ENCODE measurements around the gene PKN2. TPM values are rescaled to one million over a fixed set of nuclear protein-coding genes. Genes with fewer than 3 reads are reported as not detected.
"Not testable (repeated sequence)": the region's sequence is repeated elsewhere in the genome, so short reads cannot be mapped to it uniquely, and the experiment has no call there.

PKN2 gene
- total RNA-seq, 1 donor from 2014 or later, result 30.7 TPM

- TF ChIP-seq CTCF (IDR thresholded peaks at IDR 0.05; ENCODE audit: insufficient read depth, low read length, poor library complexity, severe bottlenecking), result no peak
- no peak overlapping the region for H3K4me3 ChIP-seq (ENCODE audit: low read depth, low read length)
- DNase-seq (ENCODE audit: low read depth), result no peak
- peaks cover 2% of the 10 kb centered on the region for H3K36me3 ChIP-seq (ENCODE audit: control insufficient read depth, insufficient read depth, low read length)
- no peaks in the 10 kb centered on the region for H3K27me3 ChIP-seq (ENCODE audit: control insufficient read depth, insufficient read depth, low read length)
These were observed 141.6 kb downstream of the PKN2 start for GRCh38 chr1:88825721-88826120.

GRCh38 chr1:88847643-88848042 lies 163.6 kb downstream of the PKN2 start:
- TF ChIP-seq CTCF (IDR thresholded peaks at IDR 0.05; ENCODE audit: insufficient read depth, low read length, poor library complexity, severe bottlenecking), result no peak
- no peak overlapping the region for H3K4me3 ChIP-seq (ENCODE audit: low read depth, low read length)

DNA sequence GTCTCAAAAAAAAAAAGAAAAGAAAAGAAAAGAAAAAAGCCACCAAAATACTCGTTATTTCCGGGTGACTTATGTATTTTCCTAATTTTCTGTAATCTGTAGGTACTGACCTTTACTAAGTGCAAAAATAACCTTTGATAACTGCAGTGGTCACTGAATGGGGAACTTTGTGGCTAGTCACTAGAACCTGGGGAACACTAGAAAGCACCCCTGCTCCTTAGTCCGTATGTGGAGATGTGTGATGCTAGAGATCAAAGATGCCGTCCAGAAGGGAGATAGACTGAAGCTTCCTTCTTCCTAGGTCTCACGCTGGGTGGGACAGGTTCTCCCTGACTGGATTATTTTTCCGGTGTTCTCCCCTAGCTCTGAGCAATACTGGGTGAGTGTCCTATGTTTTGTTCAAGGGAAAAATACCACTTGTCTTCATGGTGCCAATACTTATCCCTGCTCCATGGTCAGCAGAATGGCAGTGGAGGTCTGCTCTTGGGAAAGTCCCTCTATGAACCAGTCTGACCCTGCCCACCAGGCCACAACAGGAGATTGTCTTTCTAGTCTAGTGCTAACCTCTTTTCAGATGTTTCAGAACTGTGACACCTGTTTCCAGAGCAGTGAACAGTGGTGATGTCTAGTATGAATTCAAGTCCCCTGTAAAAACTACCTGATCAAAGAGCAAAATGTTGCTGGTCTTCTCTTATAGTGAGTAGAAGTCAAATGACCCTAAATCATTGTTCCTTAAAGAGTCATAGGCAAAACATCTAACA lies 167.4 kb downstream of the PKN2 start:
- no peak for TF ChIP-seq CTCF (IDR thresholded peaks at IDR 0.05; ENCODE audit: insufficient read depth, low read length, poor library complexity, severe bottlenecking)
- Histone ChIP-seq H3K36me3 (ENCODE audit: control insufficient read depth, insufficient read depth, low read length) (no peaks in the 10 kb centered on the region), H3K4me3 (ENCODE audit: low read depth, low read length) (no peak overlapping the region), H3K27me3 (ENCODE audit: control insufficient read depth, insufficient read depth, low read length) (no peaks in the 10 kb centered on the region)
- no peak for DNase-seq (ENCODE audit: low read depth)

More at GRCh38 chr1:88847643-88848042, 163.6 kb downstream of the PKN2 start:
- DNase-seq (ENCODE audit: low read depth), result no peak
- H3K36me3 ChIP-seq (ENCODE audit: control insufficient read depth, insufficient read depth, low read length), result no peaks in the 10 kb centered on the region
- no peaks in the 10 kb centered on the region for H3K27me3 ChIP-seq (ENCODE audit: control insufficient read depth, insufficient read depth, low read length)

GRCh38 chr1:88867743-88868521 lies 183.9 kb downstream of the PKN2 start:
- Histone ChIP-seq H3K4me3 (ENCODE audit: low read depth, low read length) (no peak overlapping the region), H3K36me3 (ENCODE audit: control insufficient read depth, insufficient read depth, low read length) (no peaks in the 10 kb centered on the region), H3K27me3 (ENCODE audit: control insufficient read depth, insufficient read depth, low read length) (no peaks in the 10 kb centered on the region)
- TF ChIP-seq CTCF (IDR thresholded peaks at IDR 0.05; ENCODE audit: insufficient read depth, low read length, poor library complexity, severe bottlenecking), result no peak
- peak; percentile 23 for DNase-seq (ENCODE audit: low read depth)

DNA sequence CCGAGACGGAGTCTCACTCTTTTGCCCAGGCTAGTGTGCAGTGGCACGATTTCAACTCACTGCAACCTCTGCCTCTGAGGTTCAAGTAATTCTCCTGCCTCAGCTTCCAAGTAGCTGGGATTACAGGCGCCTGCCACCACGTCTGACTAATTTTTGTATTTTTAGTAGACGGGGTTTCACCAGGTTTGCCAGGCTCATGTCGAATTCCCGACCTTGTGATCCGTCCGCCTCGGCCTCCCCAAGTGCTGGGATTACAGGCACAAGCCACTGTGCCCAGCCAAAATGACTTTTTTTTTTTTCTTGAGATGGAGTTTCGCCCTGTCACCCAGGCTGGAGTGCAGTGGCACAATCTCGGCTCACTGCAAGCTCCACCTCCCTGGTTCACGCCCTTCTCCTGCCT lies 185.6 kb downstream of the PKN2 start:
- H3K36me3 ChIP-seq (ENCODE audit: control insufficient read depth, insufficient read depth, low read length); H3K4me3 ChIP-seq (ENCODE audit: low read depth, low read length); H3K27me3 ChIP-seq (ENCODE audit: control insufficient read depth, insufficient read depth, low read length); DNase-seq (ENCODE audit: low read depth): not testable (repeated sequence)

GRCh38 chr1:88873737-88874349 lies 189.8 kb downstream of the PKN2 start:
- no peaks in the 10 kb centered on the region for H3K36me3 ChIP-seq (ENCODE audit: control insufficient read depth, insufficient read depth, low read length)

More at GRCh38 chr1:88873737-88874349, 189.8 kb downstream of the PKN2 start:
- no peak for TF ChIP-seq CTCF (IDR thresholded peaks at IDR 0.05; ENCODE audit: insufficient read depth, low read length, poor library complexity, severe bottlenecking)
- H3K4me3 ChIP-seq (ENCODE audit: low read depth, low read length), result no peak overlapping the region
- no peaks in the 10 kb centered on the region for H3K27me3 ChIP-seq (ENCODE audit: control insufficient read depth, insufficient read depth, low read length)
- no peak for DNase-seq (ENCODE audit: low read depth)

Measured in kidney epithelial cell (primary cell).